Activated CD8-positive, alpha-beta T cell treated with anti-CD3 and anti-CD28 coated beads for 36 hours (primary cell): ENCODE measurements around the gene TPM4. TPM values are rescaled to one million over a fixed set of nuclear protein-coding genes. Genes with fewer than 3 reads are reported as not detected.

Source experiments
- ATAC-seq: fragments of 200-7000 bp; cut with Tn5 transposase; one replicate; pipeline ENCODE4 v1.10.0; 2021; ENCODE audit warnings: mild to moderate bottlenecking, moderate library complexity
- CTCF ChIA-PET: fragments of 350-600 bp; sonication (Branson Sonifier 250); formaldehyde crosslinking; loops from one replicate; lab custom pipeline; 2021; ENCODE audit warnings: antibody characterized with exemption; lab: Charles Lee
- POLR2A ChIA-PET: fragments of 350-600 bp; sonication (Branson Sonifier 250); formaldehyde crosslinking; loops from one replicate; lab custom pipeline; 2021; ENCODE audit warnings: antibody characterized with exemption; lab: Charles Lee
- DNase-seq: peaks from one replicate; pipeline ENCODE4 v3.0.0-alpha.2; 2020
- H3K27ac Mint-ChIP-seq: one replicate; pipeline ENCODE4 v1.8.0; 2021; ENCODE audit warnings: mild to moderate bottlenecking, mixed read lengths
- H3K27me3 Mint-ChIP-seq: one replicate; pipeline ENCODE4 v1.8.0; 2021; ENCODE audit warnings: mixed read lengths
- H3K36me3 Mint-ChIP-seq: one replicate; pipeline ENCODE4 v1.8.0; 2021; ENCODE audit warnings: low read depth, mixed read lengths
- H3K4me1 Mint-ChIP-seq: one replicate; pipeline ENCODE4 v1.8.0; 2021; ENCODE audit warnings: low read depth, mixed read lengths
- H3K4me3 Mint-ChIP-seq: one replicate; pipeline ENCODE4 v1.8.0; 2021; ENCODE audit warnings: mild to moderate bottlenecking, moderate library complexity, mixed read lengths
- H3K9me3 Mint-ChIP-seq: one replicate; pipeline ENCODE4 v1.8.0; 2021; ENCODE audit warnings: mixed read lengths
- intact Hi-C: fragments of 100-400 bp; cut with micrococcal nuclease; formaldehyde crosslinking; loops from one replicate; pipeline ENCODE4 v1.10.0; 2022
- total RNA-seq, 2 experiments: library from RNA; stranded (reverse); gene quantifications; one replicate each; pipeline ENCODE4 v1.2.3, GENCODE V29; 2021
- TF ChIP-seq, protein P1 (sequence below): fragments of 200-600 bp; IDR thresholded peaks from one replicate; pipeline ENCODE4 v1.8.0; 2022; ENCODE audit warnings: antibody characterized with exemption, mild to moderate bottlenecking

TPM4 gene
- total RNA-seq, 2 experiments from 2014 or later: 230 to 232 TPM

DNA sequence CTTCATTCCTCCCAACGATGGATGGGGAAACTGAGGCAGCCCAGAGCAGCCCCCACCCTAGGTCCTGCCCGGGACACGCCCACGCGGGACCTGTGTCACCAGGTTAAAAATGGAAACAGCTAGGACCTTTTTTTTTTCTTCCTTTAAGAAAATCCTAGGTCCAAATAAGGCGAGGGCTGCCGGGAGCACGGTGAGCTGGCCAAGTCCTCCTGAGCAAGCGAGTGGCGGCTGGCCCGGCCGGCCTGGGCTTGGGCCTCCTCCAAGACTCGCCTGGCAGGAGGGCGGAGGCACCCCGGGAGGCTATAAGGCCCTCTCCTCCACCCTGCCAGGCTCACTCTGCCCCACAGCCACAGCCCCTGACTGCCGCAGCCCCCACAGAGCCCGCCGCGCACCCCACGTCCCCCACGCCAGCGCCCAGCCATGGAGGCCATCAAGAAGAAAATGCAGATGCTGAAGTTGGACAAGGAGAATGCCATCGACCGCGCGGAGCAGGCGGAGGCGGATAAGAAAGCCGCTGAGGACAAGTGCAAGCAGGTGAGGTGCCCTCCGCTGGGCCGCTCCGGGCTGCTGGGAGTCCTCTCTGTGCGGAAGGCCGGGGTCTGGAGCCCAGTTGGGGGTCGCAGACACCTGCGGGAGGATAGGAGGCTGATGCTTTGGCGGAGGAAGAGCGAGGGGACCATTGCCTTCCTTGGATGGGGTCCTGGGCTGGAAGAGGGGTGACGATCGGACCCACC lies 8.9 kb upstream of the TPM4 start:
- Mint-ChIP-seq H3K4me3 (no peak overlapping the region), H3K4me1 (peaks cover 26% of the 10 kb centered on the region), H3K36me3 (no peaks in the 10 kb centered on the region), H3K27ac (no peak overlapping the region), H3K9me3 (no peaks in the 10 kb centered on the region), H3K27me3 (no peaks in the 10 kb centered on the region)
- intact Hi-C loops: no loop called here
- DNase-seq: no peak
- ATAC-seq: no peak
- POLR2A ChIA-PET: interaction anchor here (1.7 kb wide), 1 partner anchor 19 kb away, joined by 4 read pairs; no protein-coding TSS in a partner anchor
- TF ChIP-seq, protein P1, sequence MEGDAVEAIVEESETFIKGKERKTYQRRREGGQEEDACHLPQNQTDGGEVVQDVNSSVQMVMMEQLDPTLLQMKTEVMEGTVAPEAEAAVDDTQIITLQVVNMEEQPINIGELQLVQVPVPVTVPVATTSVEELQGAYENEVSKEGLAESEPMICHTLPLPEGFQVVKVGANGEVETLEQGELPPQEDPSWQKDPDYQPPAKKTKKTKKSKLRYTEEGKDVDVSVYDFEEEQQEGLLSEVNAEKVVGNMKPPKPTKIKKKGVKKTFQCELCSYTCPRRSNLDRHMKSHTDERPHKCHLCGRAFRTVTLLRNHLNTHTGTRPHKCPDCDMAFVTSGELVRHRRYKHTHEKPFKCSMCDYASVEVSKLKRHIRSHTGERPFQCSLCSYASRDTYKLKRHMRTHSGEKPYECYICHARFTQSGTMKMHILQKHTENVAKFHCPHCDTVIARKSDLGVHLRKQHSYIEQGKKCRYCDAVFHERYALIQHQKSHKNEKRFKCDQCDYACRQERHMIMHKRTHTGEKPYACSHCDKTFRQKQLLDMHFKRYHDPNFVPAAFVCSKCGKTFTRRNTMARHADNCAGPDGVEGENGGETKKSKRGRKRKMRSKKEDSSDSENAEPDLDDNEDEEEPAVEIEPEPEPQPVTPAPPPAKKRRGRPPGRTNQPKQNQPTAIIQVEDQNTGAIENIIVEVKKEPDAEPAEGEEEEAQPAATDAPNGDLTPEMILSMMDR: no peak
- CTCF ChIA-PET: interaction anchor here (1.1 to 7.9 kb wide), 6 partner anchors 8 to 118 kb away, joined by 3 to 90 read pairs (median 4); partner anchors contain the start of genes FAM32A, RAB8A and TPM4

DNA sequence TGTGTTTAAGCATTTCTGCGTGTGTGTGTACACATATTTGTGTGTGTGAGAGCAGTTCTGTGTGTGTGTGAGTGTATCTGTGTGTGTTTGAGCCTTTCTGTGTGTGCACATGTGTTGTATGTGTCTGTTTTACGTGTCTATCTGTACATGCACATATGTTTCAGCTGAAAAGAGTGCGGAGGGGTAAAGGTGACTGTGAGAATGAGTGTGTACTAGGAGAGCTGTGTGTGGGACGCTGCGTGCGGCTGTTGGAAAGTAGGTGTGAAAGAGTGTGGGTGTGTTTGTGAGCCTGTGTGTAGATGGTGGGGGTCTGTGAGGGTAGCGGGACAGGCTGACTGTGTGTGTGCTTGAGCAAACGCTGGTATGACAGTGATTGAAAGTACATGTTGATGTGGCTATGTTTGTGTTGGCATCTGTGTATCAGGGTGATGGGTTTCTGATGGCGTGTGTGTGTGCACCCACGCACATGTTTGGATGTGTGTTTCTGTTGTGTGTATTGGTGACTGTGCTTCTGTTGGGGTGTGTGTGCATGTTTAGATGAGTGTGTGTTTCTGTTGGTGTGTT lies 7.5 kb upstream of the TPM4 start:
- H3K4me3 Mint-ChIP-seq: no peak overlapping the region
- intact Hi-C loops: no loop called here
- ChIA-PET POLR2A (no interaction called here), CTCF (no interaction called here)
- no peak overlapping the region for H3K27ac Mint-ChIP-seq
- no peaks in the 10 kb centered on the region for H3K9me3 Mint-ChIP-seq
- no peak for DNase-seq
- TF ChIP-seq, protein P1: no peak
- no peak for ATAC-seq
- H3K36me3 Mint-ChIP-seq: no peaks in the 10 kb centered on the region
- H3K27me3 Mint-ChIP-seq: no peaks in the 10 kb centered on the region
- peaks cover 26% of the 10 kb centered on the region for H3K4me1 Mint-ChIP-seq

DNA sequence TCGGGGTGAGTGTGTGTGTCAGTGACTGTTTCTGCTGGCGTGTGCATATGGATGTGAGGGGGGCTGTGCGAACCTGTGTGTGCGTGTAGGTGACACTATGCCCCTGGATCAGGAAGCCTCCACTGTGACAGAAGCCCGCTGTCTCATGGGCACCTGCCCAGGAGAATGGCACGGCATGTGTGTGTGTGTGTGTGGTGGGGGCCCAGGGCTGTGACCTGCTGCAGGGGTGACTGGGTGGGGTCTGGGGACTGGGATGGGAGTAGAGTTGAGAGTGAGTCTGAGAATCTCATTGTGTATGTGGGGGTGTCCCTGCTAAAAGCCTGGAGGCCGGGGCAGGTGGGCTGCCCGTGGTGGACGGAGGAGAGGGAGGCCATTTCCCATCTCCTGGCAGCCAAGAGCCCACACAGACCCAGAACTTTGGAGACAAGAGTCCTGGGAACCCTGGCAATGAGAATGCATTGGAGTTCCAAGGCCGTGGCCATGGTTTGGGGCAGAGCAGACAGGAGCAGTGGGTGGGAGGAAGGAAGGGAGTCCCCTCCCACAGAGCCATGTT lies 6.4 kb upstream of the TPM4 start:
- Mint-ChIP-seq H3K36me3 (no peaks in the 10 kb centered on the region), H3K27ac (no peak overlapping the region), H3K4me3 (no peak overlapping the region), H3K9me3 (no peaks in the 10 kb centered on the region), H3K27me3 (no peaks in the 10 kb centered on the region), H3K4me1 (peaks cover 34% of the 10 kb centered on the region)
- POLR2A ChIA-PET: interaction anchor here (0.8 to 2.2 kb wide), 7 partner anchors 16 to 115 kb away, joined by 3 to 13 read pairs (median 4); partner anchors contain the start of gene FAM32A
- CTCF ChIA-PET: interaction anchor here (0.7 to 2.0 kb wide), 8 partner anchors 15 to 772 kb away, joined by 3 to 8 read pairs (median 4); partner anchors contain the start of gene FAM32A
- no peak for DNase-seq
- no peak for ATAC-seq
- intact Hi-C loops: loop anchor here (10.0 kb wide), 1 partner anchor 265 kb away; no protein-coding TSS in a partner anchor
- TF ChIP-seq, protein P1: no peak

DNA sequence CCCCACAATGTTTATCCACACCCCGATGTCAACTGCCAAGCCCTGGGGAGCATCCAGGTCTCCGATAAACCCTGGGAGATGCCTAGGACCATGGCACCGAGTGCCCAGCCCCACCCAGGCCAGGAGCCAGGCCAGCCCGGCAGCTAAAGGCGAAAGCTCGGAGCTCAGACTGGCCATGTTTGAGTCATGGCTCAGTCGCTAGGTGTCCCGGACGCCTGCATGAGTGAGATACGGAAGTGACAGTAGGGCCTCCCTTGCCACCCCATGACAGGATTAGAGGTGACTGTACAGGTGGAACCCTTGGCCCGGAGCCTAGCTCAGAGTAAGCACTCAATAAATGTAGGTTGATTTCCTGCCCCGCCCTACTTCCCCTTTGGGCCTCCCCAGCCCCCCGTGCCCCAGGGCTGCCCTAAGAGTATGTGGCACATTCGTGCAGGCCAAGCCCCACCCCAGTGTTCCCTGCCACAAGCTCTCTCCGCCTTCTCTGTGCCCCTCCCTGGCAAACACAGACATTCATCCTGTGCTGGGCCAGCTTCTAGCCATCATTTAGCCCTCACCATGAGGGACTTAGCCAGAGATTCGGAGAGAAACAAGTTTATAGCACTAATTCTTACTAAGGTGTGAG lies 5.8 kb upstream of the TPM4 start:
- ChIA-PET CTCF (interaction anchor here (0.7 to 10.6 kb wide), 11 partner anchors 7 to 772 kb away, joined by 3 to 90 read pairs (median 4); partner anchors contain the start of gene FAM32A), POLR2A (interaction anchor here (0.8 to 2.2 kb wide), 9 partner anchors 14 to 115 kb away, joined by 3 to 13 read pairs (median 4); partner anchors contain the start of genes FAM32A and RAB8A)
- Mint-ChIP-seq H3K4me3 (no peak overlapping the region), H3K36me3 (no peaks in the 10 kb centered on the region), H3K4me1 (peaks cover 40% of the 10 kb centered on the region), H3K27me3 (no peaks in the 10 kb centered on the region), H3K9me3 (no peaks in the 10 kb centered on the region), H3K27ac (no peak overlapping the region)
- ATAC-seq (peak; percentile 96), DNase-seq (peak; percentile 96)
- intact Hi-C loops: loop anchor here (10.0 kb wide), 1 partner anchor 264 kb away; no protein-coding TSS in a partner anchor
- TF ChIP-seq, protein P1: no peak
